Ramos (cell line): ENCODE data around the gene U2AF1L4.
"Not testable (repeated sequence)": the region's sequence is repeated elsewhere in the genome, so short reads cannot be mapped to it uniquely, and the experiment has no call there.

Experiments used
- in situ Hi-C: fragments of 300-500 bp; cut with MboI; formaldehyde crosslinking; loops from one replicate; pipeline ENCODE4 v1.14.3; 2022; ENCODE audit warnings: low sequenced_read_pairs; ENCODE audit not compliant: unreplicated experiment

Gene U2AF1L4

DNA sequence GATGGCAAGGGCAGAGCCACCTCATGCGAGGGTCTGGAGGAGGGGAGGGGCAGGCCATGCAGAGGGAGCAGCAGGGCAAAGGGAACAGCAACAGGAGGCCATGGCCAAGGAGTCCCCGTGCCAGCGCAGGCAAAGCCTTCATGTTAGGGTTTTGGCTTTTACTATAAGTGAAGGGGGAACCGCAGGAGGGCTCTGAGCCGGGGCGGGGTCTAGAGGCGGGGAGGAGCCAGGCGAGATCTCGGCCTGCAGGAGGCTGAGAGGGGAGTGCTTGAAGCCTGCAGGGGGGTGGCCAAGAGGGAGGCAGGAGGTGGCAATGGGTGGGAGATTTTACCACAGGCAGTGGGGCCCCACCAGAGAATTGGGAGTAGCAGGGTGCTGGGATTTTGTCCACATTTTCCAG, 36.4 kb upstream of the U2AF1L4 start:
- in situ Hi-C loops, result no loop called here

GRCh38 chr19:35780717-35781116, 35.5 kb upstream of the U2AF1L4 start:
- in situ Hi-C loops, result no loop called here

- in situ Hi-C loops, result no loop called here
These were observed 34.8 kb upstream of the U2AF1L4 start for GRCh38 chr19:35780058-35780457.

DNA sequence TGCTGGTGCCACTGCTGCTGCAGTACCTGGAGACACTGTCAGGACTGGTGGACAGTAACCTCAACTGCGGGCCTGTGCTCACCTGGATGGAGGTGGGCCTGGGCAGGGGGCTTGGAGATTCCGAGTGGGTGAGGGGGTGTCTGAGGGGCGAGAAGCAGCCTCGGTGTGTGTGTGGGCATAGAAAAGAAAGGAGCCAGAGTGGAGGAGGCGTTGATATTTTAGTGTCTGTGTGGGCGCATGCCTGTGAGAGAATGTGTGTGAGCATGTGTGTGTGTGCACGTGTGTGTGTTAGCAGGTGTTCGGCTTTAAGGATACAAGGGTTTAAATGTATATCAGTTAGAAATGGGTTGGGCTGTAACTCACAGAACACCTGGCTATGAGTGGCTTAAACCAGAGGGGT, 33.8 kb upstream of the U2AF1L4 start:
- in situ Hi-C loops, result no loop called here

DNA sequence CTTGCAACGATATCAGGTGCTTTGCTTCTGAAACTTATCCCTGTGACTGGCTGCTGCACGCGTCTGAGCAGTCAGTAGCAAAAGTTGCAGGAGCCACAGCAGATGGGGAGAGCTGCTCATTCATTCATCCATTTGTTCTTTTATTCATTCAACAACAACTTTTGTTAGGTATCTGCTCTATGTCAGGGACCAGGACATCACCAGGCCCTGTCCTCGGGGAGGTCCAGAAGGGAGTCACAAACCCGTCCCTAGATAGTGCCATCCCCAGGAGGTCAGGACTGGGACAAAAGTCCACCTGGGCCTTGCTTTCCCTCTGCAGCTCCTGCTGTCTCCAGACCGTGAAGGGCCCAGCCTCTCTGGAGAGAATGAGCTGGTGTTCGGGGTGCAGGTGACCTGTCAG, 32.7 kb upstream of the U2AF1L4 start:
- in situ Hi-C loops, result no loop called here

- in situ Hi-C loops, result no loop called here
These were observed 32.0 kb upstream of the U2AF1L4 start for GRCh38 chr19:35777086-35777841.

GRCh38 chr19:35776102-35776788, 31.0 kb upstream of the U2AF1L4 start:
- in situ Hi-C loops, result no loop called here

DNA sequence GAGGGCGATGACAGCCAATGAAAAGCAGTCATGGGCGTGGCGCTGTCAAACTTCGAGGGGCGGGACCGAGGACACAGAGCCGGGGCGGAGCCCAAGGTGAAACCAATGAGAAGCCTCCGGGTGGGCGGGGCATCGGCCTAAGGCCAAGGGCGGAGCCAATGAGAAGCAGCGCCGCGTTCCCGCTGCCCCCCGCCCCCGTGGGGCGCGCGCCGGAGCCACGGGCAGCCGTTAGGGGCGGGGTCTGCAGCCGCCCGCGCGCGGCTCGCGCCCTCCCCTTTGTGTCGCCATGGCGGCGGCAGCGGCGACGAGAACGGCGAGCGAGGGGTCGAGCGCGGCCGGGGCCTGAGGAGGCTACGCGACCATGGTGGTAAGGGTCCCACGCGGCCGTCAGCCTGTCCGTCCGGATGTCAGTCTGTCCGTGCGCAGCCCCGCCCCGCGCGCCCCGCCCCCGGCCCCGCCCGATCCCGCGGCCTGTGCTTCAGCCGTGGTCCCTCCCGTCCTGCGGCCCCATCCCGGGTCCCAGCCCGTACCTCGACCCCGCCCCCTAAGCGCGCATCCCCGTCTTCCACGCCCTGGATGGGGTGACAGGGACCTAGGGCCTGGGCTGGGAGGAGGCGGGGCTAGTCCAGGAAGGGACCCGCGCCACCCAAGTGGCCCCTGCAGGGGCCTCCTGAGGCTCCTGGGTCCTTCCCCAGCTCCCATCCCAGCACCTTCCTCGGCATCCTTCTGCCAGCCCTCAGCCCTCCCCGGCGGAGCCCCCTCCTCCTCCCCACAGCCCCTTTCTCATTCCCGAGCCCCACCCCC, 30.3 kb upstream of the U2AF1L4 start, which contains the start of gene ARHGAP33:
ARHGAP33 (plus strand) TSS at position 267 of the 804 bp plus-strand sequence; CDS start at position 362, 95 bp downstream.
- in situ Hi-C loops, result no loop called here

DNA sequence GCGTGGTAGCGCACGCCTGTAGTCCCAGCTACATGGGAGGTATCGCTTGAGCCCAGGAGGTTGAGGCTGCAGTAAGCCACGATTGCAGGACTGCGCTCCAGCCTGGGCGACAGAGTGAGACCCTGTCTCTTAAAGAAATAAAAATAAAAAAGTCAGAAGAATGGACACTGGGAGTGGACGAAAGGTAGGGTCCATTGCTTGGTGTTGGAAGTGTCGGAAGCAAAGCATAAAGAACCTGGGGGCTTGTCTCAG, 29.8 kb upstream of the U2AF1L4 start:
- in situ Hi-C loops, result no loop called here

GRCh38 chr19:35774274-35775045, 29.2 kb upstream of the U2AF1L4 start:
- in situ Hi-C loops, result no loop called here

GRCh38 chr19:35773020-35773806, 28.0 kb upstream of the U2AF1L4 start:
- in situ Hi-C loops, result no loop called here

DNA sequence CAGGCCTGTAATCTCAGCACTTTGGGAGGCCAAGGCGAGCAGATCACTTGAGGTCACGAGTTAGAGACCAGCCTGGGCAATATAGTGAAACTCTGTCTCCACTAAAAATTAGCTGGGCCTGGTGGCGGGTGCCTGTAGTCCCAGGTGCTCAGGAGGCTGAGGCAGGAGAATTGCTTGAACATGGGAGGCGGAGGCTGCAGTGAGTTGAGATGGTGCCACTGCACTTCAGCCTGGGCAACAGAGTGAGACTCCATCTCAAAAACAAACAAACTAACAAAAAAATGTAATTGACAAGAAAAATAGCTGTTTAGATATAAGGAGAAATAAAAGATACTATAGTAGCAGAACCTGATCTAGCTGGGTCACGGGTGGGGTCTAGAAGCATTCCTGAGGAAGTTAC, 27.1 kb upstream of the U2AF1L4 start:
- in situ Hi-C loops, result not testable (repeated sequence)

GRCh38 chr19:35768082-35768421, 22.8 kb upstream of the U2AF1L4 start:
- in situ Hi-C loops, result no loop called here

DNA sequence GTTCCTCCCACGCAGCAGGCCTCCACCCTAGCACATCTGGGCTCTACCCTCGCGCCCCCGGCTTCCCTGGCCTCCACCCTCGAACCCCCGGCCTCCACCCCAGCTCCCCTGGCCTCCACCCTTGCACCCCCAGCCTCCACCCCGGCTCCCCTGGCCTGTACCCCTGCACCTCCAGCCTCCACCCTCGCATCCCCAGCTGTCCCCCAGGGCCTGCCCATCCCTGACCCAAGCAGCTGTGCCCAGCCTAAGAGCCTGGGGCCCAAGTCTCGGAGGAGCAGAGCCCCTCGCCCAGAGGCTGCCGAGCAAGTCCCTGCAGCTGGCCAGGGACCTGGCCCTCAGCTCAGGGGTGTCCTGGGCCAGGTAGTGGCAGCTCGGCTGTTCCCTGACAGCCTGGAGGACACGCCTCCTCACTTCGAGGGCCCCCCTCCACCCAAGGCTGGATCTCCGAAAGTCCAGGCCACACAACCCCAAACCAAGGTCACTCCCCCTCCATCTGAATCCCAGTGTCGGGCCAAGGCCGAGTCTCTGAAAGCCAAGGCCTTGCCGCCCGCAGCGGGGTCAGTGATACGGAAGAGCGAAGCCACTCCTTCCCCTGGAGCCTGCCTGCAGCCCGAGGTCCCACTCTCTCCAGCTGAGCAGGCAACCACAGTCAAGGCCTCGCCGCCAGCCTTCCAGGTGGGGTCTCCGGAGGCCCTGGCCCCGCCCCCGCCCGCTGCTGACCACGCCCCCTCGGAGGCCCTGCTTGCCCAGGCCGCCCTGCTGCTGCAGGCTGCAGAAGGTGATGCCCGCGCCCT, 22.3 kb upstream of the U2AF1L4 start:
- in situ Hi-C loops, result no loop called here

DNA sequence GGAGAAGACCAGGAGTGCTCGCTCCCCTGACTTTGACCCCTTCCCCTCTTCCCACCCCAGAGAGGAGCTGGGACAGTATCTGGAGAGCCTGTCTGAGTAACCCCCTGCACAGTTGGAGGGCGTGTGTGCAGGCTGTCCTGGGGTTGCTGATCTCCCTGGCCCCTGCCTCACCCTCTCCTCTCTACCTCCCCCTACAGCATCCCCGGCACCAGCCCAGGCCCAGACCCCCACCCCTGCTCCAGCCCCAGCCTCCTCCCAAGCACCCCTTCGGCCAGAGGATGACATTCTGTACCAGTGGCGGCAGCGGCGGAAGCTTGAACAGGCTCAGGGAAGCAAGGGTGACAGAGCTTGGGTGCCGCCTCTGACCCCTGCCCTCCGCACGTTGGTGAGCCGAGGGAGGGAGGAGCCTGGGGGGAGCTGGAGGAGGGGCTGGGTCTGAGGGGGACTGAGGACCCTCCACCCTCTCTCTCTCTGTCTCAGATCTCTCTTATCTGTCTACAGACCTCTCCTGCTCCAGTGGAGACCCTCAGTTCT, 21.4 kb upstream of the U2AF1L4 start:
- in situ Hi-C loops, result no loop called here

DNA sequence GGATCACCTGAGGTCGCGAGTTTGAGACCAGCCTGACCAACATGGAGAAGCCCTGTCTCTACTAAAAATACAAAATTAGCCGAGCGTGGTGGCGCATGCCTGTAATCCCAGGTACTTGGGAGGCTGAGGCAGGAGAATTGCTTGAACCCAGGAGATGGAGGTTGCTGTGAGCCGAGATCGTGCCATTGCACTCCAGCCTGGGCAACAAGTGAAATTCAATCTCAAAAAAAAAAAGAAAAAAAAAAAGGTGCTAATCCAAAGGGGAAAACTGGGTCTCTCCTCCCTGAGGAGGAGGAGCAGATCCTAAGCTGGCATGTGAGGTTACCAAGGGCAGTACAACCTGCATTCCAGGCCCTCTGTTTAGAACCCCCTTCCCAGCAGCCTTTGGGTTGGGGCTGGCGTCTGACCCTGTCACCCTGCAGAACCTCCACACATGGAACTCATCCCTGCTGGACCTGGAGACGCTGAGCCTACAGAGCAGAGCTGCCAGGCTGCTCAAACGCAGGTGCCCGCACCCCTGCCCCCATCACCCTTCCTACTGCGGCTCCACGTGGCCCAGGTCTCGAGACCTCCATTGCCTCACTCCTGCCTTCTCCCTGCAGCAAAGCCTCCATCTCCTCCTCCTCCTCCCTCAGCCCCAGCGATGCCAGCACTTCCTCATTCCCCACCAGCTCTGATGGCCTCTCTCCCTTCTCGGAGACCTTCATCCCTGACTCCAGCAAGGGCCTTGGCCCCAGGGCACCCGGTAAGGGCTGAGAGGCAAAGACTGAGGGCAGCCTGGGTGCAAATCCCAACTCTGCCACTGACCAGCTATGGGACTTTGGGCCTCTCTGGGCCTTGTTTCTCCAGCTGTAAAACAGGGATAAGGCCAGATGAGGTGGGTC, 19.5 kb upstream of the U2AF1L4 start:
- in situ Hi-C loops, result no loop called here

- in situ Hi-C loops, result no loop called here
These were observed 15.6 kb upstream of the U2AF1L4 start for GRCh38 chr19:35760711-35761349.
